C4-2B (cell line): ENCODE results near the gene ABCA4.
"Not testable (repeated sequence)": the region's sequence is repeated elsewhere in the genome, so short reads cannot be mapped to it uniquely, and the experiment has no call there.

Source experiments
- H3K27ac ChIP-seq: fragments of 450-650 bp; 2 replicates; pipeline ENCODE4 v1.5.1; 2017
- ZFX ChIP-seq: fragments of 450-650 bp; IDR thresholded peaks from 2 replicates; pipeline ENCODE4 v1.6.1; 2017
- TF ChIP-seq, protein P1 (sequence below): fragments of 450-650 bp; conservative IDR thresholded peaks from 2 replicates; pipeline ENCODE4 v1.5.1; 2017; ENCODE audit warnings: mild to moderate bottlenecking

Gene ABCA4

DNA sequence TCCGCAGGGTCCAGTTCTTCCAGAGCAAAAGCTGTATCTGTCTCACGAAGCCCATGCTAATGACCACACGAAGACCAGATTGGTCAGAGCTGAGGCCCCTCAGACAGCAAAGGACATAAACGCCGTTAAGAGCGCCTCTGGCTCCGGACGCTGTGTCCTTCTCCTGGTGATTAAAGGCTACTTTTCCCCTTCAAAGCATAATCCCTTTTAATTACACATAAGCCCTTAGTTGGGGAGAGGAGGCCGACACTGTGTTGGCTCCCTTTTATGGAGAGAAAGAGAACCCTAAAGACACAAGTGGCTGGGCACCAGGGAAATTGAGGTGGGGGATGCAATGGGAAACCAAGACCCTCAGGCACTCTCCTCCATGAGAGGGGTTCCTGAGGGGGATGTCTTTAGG is at the start of gene ABCA4:
Gene ABCA4 (minus strand): TSS at position 158 of the 400 bp plus-strand sequence. CDS start 103 bp downstream, at position 55.
- TF ChIP-seq ZFX: no peak
- TF ChIP-seq, protein P1, sequence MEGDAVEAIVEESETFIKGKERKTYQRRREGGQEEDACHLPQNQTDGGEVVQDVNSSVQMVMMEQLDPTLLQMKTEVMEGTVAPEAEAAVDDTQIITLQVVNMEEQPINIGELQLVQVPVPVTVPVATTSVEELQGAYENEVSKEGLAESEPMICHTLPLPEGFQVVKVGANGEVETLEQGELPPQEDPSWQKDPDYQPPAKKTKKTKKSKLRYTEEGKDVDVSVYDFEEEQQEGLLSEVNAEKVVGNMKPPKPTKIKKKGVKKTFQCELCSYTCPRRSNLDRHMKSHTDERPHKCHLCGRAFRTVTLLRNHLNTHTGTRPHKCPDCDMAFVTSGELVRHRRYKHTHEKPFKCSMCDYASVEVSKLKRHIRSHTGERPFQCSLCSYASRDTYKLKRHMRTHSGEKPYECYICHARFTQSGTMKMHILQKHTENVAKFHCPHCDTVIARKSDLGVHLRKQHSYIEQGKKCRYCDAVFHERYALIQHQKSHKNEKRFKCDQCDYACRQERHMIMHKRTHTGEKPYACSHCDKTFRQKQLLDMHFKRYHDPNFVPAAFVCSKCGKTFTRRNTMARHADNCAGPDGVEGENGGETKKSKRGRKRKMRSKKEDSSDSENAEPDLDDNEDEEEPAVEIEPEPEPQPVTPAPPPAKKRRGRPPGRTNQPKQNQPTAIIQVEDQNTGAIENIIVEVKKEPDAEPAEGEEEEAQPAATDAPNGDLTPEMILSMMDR: no peak
- no peak within 1 kb of the TSS for H3K27ac ChIP-seq

DNA sequence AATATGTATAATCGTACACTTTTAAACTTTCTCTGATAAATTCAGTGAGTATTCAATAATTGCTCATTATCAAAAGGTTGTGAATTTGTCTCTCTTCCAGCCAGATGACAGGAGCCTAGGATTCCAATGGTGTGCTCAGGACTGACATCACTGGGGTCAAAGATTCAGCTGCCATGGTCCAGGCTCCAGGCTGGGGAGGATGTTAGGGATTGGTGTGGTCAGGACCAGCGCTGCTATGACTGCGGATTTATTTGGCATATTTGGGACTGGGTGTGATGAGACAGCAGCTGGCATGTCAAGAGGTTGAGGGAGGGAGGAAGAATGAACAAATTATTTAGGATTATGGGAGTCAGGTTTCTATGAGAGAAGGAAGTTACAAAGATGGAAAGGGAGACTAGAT is 48.2 kb upstream of the ABCA4 start:
- TF ChIP-seq ZFX: no peak
- TF ChIP-seq, protein P1: no peak
- no peak overlapping the region for H3K27ac ChIP-seq

DNA sequence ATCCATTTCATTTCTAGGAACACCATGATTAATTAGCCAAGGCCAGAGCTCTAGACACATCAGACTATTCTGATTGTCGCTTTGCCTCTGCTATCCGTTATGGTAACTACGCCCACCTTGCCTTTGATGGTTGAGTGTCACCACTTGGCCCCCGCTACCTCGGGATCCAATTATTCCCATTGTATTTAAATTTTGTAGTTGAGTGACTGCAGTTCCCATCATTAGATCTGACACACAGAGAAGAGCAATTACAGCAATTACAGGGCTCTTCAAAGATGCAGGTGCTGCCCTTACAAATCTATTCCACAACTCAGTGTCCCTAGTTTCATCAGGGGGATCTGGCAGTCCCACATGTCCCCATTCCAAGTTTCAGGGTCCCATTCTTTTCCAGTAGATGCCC is 44.9 kb upstream of the ABCA4 start:
- no peak overlapping the region for H3K27ac ChIP-seq
- TF ChIP-seq, protein P1: no peak
- TF ChIP-seq ZFX: no peak

DNA sequence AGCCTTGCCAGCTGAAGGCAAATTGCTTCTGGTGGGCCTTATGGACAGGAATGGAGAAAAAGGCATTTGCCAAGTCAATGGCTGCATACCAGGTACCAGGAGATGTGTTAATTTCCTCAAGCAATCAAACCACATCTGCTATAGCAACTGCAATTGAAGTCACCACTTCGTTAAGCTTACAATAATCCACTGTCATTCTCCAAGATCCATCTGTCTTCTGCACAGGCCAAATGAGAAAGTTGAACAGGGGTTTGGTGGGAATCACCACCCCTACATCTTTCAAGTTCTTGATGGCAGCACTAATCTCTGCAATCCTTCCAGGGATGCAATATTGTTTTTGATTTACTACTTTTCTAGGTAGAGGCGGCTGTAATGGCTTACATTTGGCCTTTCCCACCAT is 43.9 kb upstream of the ABCA4 start:
- H3K27ac ChIP-seq: not testable (repeated sequence)

DNA sequence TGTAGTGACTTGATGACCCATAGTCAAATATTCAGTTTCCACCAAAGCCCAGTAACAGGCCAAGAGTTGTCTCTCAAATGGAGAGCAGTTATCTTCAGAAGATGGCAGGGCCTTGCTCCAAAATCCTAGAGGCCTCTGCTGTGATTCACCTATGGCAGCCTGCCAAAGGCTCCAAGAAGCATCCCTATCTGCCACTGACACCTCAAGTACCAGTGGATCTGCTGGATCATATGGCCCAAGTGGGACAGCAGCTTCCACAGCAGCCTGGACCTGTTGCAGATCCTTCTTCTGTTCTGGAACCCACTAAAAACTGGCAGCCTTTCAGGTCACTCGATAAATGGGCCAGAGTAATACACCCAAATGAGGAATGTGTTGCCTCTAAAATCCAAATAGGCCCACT is 43.2 kb upstream of the ABCA4 start:
- not testable (repeated sequence) for H3K27ac ChIP-seq

DNA sequence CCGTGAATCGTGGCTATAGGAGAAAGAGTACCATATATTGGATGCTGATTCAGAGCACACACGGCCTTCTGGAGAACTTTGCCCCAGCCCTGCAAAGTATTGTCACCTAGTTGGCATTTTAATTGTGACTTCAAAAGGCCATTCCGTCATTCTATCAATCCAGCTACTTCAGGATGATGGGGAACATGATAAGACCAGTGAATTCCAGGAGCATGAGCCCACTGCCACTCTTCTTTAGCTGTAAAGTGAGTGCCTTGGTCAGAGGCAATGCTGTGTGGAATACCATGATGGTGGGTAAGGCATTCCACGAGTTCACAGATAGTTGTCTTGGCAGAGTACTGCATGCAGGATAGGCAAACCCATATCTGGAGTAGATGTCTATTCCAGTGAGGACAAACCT is 42.3 kb upstream of the ABCA4 start:
- not testable (repeated sequence) for H3K27ac ChIP-seq

DNA sequence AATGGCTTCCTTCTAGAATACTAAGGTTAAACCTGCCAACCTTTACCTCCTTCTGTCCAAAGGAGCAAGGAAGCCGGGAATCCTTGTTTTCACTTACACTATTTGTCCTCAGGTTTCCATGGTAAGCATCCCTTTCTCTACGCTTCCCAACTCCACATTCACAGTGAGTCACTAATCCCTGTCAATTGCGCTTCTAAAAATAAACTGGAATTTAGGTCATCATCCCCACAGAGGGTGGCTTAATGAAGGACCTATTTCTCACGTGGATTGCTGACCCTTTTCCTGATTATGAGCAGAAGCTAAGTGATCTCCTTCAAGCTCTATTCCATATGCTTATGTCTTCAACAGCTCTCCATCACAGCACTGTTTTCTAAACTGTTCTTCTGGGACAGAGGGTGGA is 39.9 kb upstream of the ABCA4 start:
- H3K27ac ChIP-seq: no peak overlapping the region
- TF ChIP-seq ZFX: no peak
- TF ChIP-seq, protein P1: no peak

DNA sequence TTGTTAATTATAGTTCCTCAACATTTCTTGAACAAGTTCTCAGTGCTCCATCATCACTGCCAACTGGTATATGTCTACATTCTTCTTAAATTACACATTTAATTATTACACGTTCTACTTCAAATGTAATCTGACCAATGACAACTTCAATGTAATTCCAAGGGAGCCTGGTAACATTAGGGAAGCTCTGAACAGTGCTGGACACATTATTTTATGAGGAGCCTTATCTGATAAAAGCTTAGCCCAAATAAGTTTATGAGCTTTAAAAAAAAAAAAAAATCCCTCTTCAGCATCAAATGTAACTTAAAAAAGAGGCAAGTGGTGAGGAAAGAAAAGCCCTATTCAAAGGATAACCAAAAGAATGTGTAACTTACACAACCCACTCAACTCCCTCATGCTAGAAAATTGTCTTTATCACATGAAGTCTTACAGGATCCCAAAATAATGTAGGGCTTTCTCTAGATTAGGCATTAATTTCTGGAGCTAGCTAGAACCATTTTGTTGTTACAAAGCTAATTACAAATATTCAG is 35.2 kb upstream of the ABCA4 start:
- TF ChIP-seq, protein P1: no peak
- no peak for TF ChIP-seq ZFX
- no peak overlapping the region for H3K27ac ChIP-seq

DNA sequence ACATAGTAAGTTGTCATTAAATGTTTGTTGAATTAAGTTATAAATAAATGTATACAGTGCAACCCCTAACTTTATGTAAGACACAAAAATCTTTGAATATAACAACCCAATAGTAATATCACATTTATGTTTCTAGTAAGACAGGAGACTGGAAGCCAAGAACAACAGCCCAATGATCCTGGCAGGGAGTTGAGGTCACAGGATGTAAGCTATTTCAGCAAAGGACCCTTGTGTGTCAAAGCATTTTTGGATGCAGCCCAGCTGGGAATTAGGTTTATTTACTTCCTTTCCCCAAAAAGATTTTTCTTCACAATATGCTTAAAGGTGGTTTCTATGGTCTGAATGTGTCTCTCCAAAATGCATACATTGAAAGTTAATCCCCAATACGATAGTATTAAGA is 34.0 kb upstream of the ABCA4 start:
- no peak for TF ChIP-seq ZFX
- TF ChIP-seq, protein P1: no peak
- H3K27ac ChIP-seq: no peak overlapping the region
